Measurements from ENCODE around the gene SINHCAF. TPM values are rescaled to one million over a fixed set of nuclear protein-coding genes. Genes with fewer than 3 reads are reported as not detected.
A peak's percentile ranks its signal among the peaks of the same experiment; 100 is the strongest.

SINHCAF gene
- total RNA-seq, 1 donor from 2014 or later: 231 TPM

DNA sequence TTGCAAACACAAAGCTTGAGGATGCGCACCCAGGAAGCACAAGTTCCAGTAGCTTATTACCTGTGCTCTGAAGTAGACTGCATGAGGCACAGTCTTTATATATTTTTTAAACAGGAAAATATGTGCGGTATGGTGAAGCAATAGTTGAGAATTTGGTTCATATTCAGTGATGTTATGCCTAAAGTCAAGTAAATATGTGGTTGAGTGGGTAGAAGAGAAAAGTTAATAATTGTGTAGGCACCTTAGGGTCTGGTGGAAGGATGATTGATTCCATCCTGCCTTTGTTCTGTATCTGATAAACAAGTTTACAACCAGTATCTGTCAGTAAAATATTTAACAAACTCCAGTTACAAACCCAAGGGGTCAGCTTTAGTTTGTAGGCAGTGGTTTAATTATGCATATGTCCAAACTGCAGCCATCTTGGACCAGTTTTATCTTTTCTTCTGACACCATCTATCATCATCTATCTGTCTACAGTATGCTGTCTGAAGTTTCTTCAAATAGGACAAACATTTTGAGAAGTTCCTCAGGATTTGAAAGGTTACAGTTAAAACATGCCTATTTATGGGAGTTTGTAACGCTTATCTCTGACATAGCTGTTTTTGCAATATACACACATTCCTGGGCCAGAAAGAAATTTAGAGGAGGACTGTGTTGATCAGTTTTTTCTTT lies 10.8 kb downstream of the SINHCAF start:
- DNase-seq (ENCODE audit: low spot score): no peak
- Mint-ChIP-seq H3K27me3 (ENCODE audit: low read depth) (no peaks in the 10 kb centered on the region), H3K4me3 (ENCODE audit: low read depth) (no peak overlapping the region), H3K9me3 (peaks cover 20% of the 10 kb centered on the region), H3K36me3 (ENCODE audit: low read depth) (peaks cover 65% of the 10 kb centered on the region), H3K4me1 (ENCODE audit: low read depth) (peaks cover 56% of the 10 kb centered on the region), H3K27ac (peak overlapping the region; percentile 71)
- intact Hi-C loops (cut with micrococcal nuclease): no loop called here

DNA sequence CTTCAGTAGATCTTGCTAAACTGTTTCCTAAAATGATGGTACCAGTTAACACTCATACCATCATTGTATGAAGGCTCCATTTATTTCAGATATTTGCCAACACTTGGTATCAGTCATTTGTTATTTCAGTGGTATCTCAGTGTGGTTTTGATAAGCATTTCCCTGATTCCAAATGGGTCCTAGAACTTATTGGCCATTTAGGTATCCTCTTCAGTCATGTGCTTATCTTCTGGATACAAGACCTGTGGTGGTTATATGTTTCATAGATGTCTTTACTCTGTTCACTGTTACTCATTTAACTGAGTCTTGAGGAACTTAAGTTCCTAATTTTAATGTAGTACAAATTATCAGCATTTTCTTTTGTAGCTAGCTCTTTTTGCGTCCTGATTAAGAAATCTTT lies 13.5 kb downstream of the SINHCAF start:
- Mint-ChIP-seq H3K27me3 (ENCODE audit: low read depth) (no peaks in the 10 kb centered on the region), H3K9me3 (peaks cover 21% of the 10 kb centered on the region), H3K4me1 (ENCODE audit: low read depth) (peaks cover 35% of the 10 kb centered on the region), H3K4me3 (ENCODE audit: low read depth) (no peak overlapping the region), H3K27ac (no peak overlapping the region), H3K36me3 (ENCODE audit: low read depth) (peaks cover 70% of the 10 kb centered on the region)
- intact Hi-C loops (cut with micrococcal nuclease): no loop called here
- no peak for DNase-seq (ENCODE audit: low spot score)

DNA sequence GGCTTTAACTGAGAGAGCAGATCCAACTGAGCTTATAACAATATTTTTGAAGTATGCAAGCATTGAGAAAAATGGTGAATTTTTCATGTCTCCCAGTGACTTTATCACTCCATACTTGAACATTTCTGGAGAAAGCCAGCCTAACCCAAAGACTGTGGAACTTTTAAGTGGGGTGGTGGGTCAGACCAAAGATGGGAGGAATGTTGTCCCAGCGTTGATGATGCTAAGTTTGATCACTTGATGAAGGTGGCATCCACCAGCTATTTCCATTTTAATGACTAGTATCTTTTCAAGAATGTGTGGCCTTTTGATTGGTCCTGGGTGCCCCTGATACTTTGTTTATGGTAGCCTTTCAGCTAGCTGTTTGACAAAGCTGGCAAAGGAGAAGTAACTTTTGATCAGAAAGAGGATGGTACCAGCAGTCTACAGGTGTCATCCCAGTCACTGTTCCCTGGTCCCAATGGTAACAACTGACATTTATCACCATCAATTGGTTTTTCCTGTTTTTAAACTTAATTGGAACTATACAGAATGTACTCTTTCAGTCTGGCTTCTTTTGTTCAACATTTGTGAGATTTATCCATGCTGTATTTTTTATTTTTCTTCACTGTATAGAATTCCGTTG lies 14.2 kb downstream of the SINHCAF start:
- no peak for DNase-seq (ENCODE audit: low spot score)
- peaks cover 31% of the 10 kb centered on the region for H3K4me1 Mint-ChIP-seq (ENCODE audit: low read depth)
- no peak overlapping the region for H3K4me3 Mint-ChIP-seq (ENCODE audit: low read depth)
- H3K27ac Mint-ChIP-seq: no peak overlapping the region
- H3K27me3 Mint-ChIP-seq (ENCODE audit: low read depth): no peaks in the 10 kb centered on the region
- H3K36me3 Mint-ChIP-seq (ENCODE audit: low read depth): peaks cover 76% of the 10 kb centered on the region
- intact Hi-C loops (cut with micrococcal nuclease): no loop called here
- peaks cover 21% of the 10 kb centered on the region for H3K9me3 Mint-ChIP-seq

DNA sequence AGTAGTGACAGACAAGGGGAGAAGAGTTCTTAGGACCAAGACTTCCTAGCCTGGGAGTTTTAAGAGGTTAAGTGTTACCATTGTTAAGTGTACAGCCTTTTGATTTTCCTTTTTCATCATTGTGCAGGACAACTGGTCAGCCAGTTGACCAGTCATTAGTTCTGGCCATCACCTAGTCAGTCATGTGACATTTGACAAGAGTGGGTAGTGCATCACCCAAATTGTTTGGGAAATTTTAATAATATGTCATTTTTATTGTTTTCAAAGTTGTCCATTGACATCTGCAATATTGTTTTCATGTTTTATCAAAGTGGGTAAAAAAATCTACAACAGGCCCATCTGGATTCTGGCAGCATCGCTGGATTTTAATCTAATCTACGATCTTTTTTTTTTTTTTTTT lies 15.5 kb downstream of the SINHCAF start:
- H3K36me3 Mint-ChIP-seq (ENCODE audit: low read depth): peaks cover 85% of the 10 kb centered on the region
- peaks cover 21% of the 10 kb centered on the region for H3K9me3 Mint-ChIP-seq
- H3K4me3 Mint-ChIP-seq (ENCODE audit: low read depth): no peak overlapping the region
- DNase-seq (ENCODE audit: low spot score): no peak
- intact Hi-C loops (cut with micrococcal nuclease): no loop called here
- H3K27me3 Mint-ChIP-seq (ENCODE audit: low read depth): no peaks in the 10 kb centered on the region
- peaks cover 34% of the 10 kb centered on the region for H3K4me1 Mint-ChIP-seq (ENCODE audit: low read depth)
- H3K27ac Mint-ChIP-seq: no peak overlapping the region

DNA sequence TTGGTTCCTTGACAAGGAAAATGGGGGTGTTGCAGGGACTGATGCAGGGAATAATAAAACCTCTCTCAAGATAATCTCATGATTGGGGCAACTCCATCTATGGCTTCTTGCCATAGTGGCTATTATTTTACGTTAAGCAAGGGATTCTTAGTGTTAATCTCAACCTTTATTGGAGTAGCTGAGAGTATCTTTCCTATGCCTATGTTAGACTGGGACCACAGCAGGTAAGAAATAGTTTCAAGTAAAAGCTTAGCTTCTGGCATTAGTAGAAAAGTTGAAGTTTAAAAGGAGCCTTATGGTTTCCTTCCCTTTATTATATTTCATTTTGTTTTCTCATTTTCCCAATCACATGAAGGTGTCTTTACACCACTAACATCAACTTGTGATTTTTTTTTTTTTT lies 16.7 kb downstream of the SINHCAF start:
- peaks cover 83% of the 10 kb centered on the region for H3K36me3 Mint-ChIP-seq (ENCODE audit: low read depth)
- H3K4me3 Mint-ChIP-seq (ENCODE audit: low read depth): no peak overlapping the region
- no peak for DNase-seq (ENCODE audit: low spot score)
- no peak overlapping the region for H3K27ac Mint-ChIP-seq
- peaks cover 21% of the 10 kb centered on the region for H3K9me3 Mint-ChIP-seq
- H3K27me3 Mint-ChIP-seq (ENCODE audit: low read depth): no peaks in the 10 kb centered on the region
- intact Hi-C loops (cut with micrococcal nuclease): no loop called here
- H3K4me1 Mint-ChIP-seq (ENCODE audit: low read depth): peaks cover 22% of the 10 kb centered on the region

DNA sequence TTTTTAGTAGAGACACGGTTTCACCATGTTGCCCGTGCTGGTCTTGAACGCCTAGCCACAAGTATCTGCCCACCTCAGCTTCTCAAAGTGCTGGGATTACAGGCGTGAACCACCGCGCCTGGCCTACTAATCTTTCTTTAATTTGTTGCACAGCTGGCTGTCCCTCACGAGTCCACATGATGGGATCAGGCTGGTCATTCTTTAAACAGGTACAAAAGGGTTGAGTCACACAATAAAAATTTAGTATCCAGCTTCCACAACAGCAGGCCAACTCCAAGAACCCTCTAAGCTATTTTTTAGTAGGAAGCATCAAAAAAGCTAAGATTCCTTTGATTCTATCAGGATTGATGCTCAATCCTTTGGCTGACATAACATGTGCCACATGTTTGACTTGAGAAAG lies 17.8 kb downstream of the SINHCAF start:
- Mint-ChIP-seq H3K9me3 (peaks cover 21% of the 10 kb centered on the region), H3K36me3 (ENCODE audit: low read depth) (peaks cover 84% of the 10 kb centered on the region), H3K4me1 (ENCODE audit: low read depth) (peaks cover 23% of the 10 kb centered on the region), H3K27me3 (ENCODE audit: low read depth) (no peaks in the 10 kb centered on the region), H3K27ac (no peak overlapping the region), H3K4me3 (ENCODE audit: low read depth) (no peak overlapping the region)
- intact Hi-C loops (cut with micrococcal nuclease): no loop called here
- no peak for DNase-seq (ENCODE audit: low spot score)

DNA sequence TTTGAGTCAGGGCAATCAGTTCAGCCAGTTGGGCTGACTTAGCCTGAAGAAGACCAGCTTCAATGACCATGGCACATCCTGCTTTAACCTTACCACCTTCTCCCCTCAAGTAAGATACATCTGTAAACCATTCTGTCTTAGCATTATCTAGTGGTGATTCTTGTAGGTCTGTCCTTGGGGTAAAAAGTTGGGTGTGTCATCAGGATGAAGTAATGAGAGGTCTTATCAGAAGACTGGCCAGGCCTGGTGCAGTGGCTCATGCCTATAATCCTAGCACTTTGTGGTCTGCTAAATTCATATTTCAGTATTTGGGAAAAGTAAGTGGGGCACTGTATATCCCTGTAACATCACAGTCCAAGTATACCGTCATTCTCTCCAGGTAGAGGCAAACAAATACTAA lies 19.1 kb downstream of the SINHCAF start:
- H3K27ac Mint-ChIP-seq: no peak overlapping the region
- H3K4me3 Mint-ChIP-seq (ENCODE audit: low read depth): no peak overlapping the region
- H3K4me1 Mint-ChIP-seq (ENCODE audit: low read depth): peaks cover 21% of the 10 kb centered on the region
- intact Hi-C loops (cut with micrococcal nuclease): no loop called here
- peaks cover 13% of the 10 kb centered on the region for H3K9me3 Mint-ChIP-seq
- no peak for DNase-seq (ENCODE audit: low spot score)
- H3K36me3 Mint-ChIP-seq (ENCODE audit: low read depth): peaks cover 85% of the 10 kb centered on the region
- no peaks in the 10 kb centered on the region for H3K27me3 Mint-ChIP-seq (ENCODE audit: low read depth)

DNA sequence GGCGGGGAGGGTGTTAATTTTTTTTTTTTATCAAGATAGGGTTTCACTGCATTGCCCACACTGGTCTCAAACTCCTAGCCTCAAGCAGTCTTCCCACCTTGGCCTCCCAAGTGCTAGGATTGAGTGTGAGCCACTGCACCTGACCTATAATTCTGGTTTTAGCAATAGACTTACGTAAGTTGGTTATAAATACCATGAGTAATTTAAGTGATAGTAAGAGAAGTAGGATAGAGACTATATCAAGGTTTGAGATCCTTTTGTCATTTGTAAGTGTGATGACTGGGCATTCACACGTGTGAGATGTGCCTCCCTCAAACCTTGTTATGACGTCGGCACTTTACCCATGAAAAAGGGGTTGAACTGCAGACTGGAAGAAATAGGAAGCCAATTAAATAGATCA lies 22.5 kb downstream of the SINHCAF start:
- Mint-ChIP-seq H3K27me3 (ENCODE audit: low read depth) (no peaks in the 10 kb centered on the region), H3K9me3 (no peaks in the 10 kb centered on the region), H3K27ac (no peak overlapping the region), H3K4me3 (ENCODE audit: low read depth) (no peak overlapping the region), H3K4me1 (ENCODE audit: low read depth) (peaks cover 26% of the 10 kb centered on the region), H3K36me3 (ENCODE audit: low read depth) (peaks cover 78% of the 10 kb centered on the region)
- intact Hi-C loops (cut with micrococcal nuclease): no loop called here
- DNase-seq (ENCODE audit: low spot score): no peak

DNA sequence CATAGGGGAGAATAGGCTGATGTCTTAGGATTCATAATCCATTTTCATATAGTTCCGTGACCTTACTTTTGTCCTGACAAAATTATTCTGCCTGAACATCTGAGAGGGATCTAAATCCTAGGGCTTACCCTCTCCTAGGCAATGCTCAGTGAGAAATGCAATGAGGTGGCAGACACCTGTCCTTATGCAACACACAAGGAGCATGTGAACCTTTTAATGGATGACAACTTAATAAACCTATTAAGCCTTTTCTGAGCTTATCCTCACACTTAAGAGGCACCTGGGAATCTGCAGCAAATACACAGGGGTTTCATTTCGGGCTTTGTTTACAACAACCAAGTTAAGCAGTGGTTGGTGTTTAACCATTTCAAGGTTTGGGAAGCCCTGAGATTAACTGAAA lies 24.6 kb downstream of the SINHCAF start:
- intact Hi-C loops (cut with micrococcal nuclease): no loop called here
- H3K27me3 Mint-ChIP-seq (ENCODE audit: low read depth): no peaks in the 10 kb centered on the region
- H3K4me3 Mint-ChIP-seq (ENCODE audit: low read depth): no peak overlapping the region
- H3K27ac Mint-ChIP-seq: no peak overlapping the region
- DNase-seq (ENCODE audit: low spot score): no peak
- H3K4me1 Mint-ChIP-seq (ENCODE audit: low read depth): peaks cover 24% of the 10 kb centered on the region
- H3K9me3 Mint-ChIP-seq: no peaks in the 10 kb centered on the region
- H3K36me3 Mint-ChIP-seq (ENCODE audit: low read depth): peaks cover 82% of the 10 kb centered on the region

DNA sequence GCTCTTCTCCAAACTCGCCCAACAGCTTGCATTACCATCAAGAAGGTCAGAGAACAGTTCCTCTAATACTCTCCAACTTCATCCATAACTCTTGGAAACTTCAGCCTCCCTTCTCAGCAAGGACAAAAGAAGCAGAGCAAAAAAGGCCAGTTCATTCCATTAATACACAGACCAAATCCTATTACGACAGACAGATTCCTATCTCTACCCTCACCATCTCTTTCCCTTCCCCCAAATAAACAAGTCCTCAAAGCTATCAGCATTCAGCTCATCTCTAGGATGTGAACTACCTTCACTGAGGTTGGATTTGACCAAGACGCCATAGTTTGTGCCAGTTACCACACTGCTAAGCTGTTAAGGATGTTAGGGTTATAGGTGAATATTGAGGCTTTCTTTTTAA lies 25.2 kb downstream of the SINHCAF start:
- H3K4me1 Mint-ChIP-seq (ENCODE audit: low read depth): peaks cover 22% of the 10 kb centered on the region
- no peak overlapping the region for H3K27ac Mint-ChIP-seq
- H3K36me3 Mint-ChIP-seq (ENCODE audit: low read depth): peaks cover 81% of the 10 kb centered on the region
- H3K27me3 Mint-ChIP-seq (ENCODE audit: low read depth): no peaks in the 10 kb centered on the region
- no peaks in the 10 kb centered on the region for H3K9me3 Mint-ChIP-seq
- DNase-seq (ENCODE audit: low spot score): no peak
- no peak overlapping the region for H3K4me3 Mint-ChIP-seq (ENCODE audit: low read depth)
- intact Hi-C loops (cut with micrococcal nuclease): no loop called here

DNA sequence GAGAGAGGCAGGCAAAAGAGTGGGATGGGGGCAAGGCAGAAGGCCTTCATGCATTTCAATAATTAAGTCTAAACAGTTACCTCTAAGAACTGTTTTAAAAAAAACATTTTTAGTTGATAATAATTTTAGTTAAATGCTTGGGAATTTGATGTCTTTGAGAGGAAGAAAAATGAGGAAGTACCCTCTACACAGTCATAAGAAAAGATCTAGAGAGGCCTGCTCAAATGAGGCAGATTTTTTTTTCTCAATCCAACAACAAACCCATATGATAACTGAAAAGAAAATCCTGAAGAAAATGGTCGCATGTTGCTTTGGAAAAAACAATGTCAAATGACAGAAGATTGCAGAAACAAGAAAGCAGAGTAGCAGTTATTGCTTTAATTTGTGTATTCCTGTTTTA lies 25.6 kb downstream of the SINHCAF start:
- Mint-ChIP-seq H3K27ac (no peak overlapping the region), H3K4me1 (ENCODE audit: low read depth) (peaks cover 22% of the 10 kb centered on the region), H3K36me3 (ENCODE audit: low read depth) (peaks cover 82% of the 10 kb centered on the region), H3K9me3 (no peaks in the 10 kb centered on the region), H3K4me3 (ENCODE audit: low read depth) (no peak overlapping the region), H3K27me3 (ENCODE audit: low read depth) (no peaks in the 10 kb centered on the region)
- DNase-seq (ENCODE audit: low spot score): no peak
- intact Hi-C loops (cut with micrococcal nuclease): no loop called here

DNA sequence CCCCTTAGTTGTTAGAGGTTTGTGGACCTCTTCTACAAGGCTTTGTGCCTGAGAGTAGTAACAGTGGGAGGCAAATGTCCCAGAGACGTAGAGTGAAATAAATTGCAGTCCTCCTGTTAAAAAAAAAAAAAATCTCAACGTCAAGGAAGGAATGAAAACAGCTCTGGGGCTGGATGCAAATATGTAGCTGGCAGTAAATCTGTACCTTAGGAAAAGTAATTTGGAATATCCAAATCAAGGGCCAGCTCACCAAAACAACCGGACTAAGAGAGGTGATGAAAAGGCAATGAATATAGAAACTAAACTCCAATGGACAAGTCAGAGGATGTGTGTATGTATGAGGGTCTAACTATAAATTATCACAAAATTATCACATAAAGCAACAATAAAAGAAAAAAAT lies 27.0 kb downstream of the SINHCAF start:
- no peak overlapping the region for H3K27ac Mint-ChIP-seq
- H3K27me3 Mint-ChIP-seq (ENCODE audit: low read depth): no peaks in the 10 kb centered on the region
- intact Hi-C loops (cut with micrococcal nuclease): no loop called here
- H3K36me3 Mint-ChIP-seq (ENCODE audit: low read depth): peaks cover 83% of the 10 kb centered on the region
- no peaks in the 10 kb centered on the region for H3K9me3 Mint-ChIP-seq
- H3K4me3 Mint-ChIP-seq (ENCODE audit: low read depth): no peak overlapping the region
- peaks cover 27% of the 10 kb centered on the region for H3K4me1 Mint-ChIP-seq (ENCODE audit: low read depth)
- no peak for DNase-seq (ENCODE audit: low spot score)

DNA sequence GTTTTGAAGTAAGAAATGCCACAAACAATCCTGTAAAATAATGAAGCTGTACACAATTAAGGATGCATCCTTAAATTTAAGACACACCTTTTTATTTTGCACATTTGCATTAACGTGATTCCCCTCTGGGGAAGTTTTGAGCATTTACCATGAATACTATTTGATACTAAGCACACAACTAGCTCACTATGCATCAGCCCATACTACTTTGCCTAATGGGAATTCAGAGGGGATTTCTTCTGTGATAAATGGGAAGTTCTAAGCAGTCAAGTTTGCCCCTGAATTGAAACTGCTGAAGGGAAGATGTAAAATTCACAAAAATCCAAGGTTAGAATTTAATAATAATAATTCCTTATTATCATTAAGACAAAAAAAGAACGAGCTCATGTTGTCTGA lies 27.4 kb downstream of the SINHCAF start:
- Mint-ChIP-seq H3K4me1 (ENCODE audit: low read depth) (peaks cover 28% of the 10 kb centered on the region), H3K27ac (peak overlapping the region; percentile 73), H3K36me3 (ENCODE audit: low read depth) (peaks cover 83% of the 10 kb centered on the region), H3K27me3 (ENCODE audit: low read depth) (no peaks in the 10 kb centered on the region), H3K4me3 (ENCODE audit: low read depth) (no peak overlapping the region), H3K9me3 (no peaks in the 10 kb centered on the region)
- intact Hi-C loops (cut with micrococcal nuclease): no loop called here
- no peak for DNase-seq (ENCODE audit: low spot score)

Data from activated T-helper 2 cell treated with anti-CD3 and anti-CD28 coated beads, Interferon-gamma antibody, Interleukin-2, Interleukin-4, amounts not matched to agents 10 μg/mL and 5 μg/mL and 100 μg/mL, durations not matched to agents 14 hours and 24 hours and 36 hours (primary cell).